ENCODE data around the gene REEP6.
A peak's percentile ranks its signal among the peaks of the same experiment; 100 is the strongest.
"Not testable (repeated sequence)": the region's sequence is repeated elsewhere in the genome, so short reads cannot be mapped to it uniquely, and the experiment has no call there.

The REEP6 gene

GRCh38 chr19:1473085-1473851 lies 17.7 kb upstream of the REEP6 start:
- no peak for DNase-seq

- no peak for DNase-seq
Measured at GRCh38 chr19:1474011-1474764, 16.8 kb upstream of the REEP6 start.

GRCh38 chr19:1474765-1475351 lies 16.1 kb upstream of the REEP6 start:
- no peak for DNase-seq

- DNase-seq = no peak
Measured at GRCh38 chr19:1475751-1476437, 15.1 kb upstream of the REEP6 start.

GRCh38 chr19:1477056-1477455 lies 13.9 kb upstream of the REEP6 start:
- DNase-seq = not testable (repeated sequence)

- DNase-seq = peak; percentile 94
Measured at GRCh38 chr19:1478934-1479707, 11.9 kb upstream of the REEP6 start, which contains the start of gene C19orf25. Gene C19orf25, minus strand, starts transcription at chr19:1479215. Its CDS starts 312 bp downstream, at chr19:1478903.

- DNase-seq = no peak
Measured at GRCh38 chr19:1481224-1481892, 9.6 kb upstream of the REEP6 start.

GRCh38 chr19:1481893-1482360 lies 9.1 kb upstream of the REEP6 start:
- no peak for DNase-seq

- DNase-seq = no peak
Measured at GRCh38 chr19:1482361-1483130, 8.4 kb upstream of the REEP6 start.

GRCh38 chr19:1483131-1483978 lies 7.6 kb upstream of the REEP6 start:
- no peak for DNase-seq

- DNase-seq = no peak
Measured at GRCh38 chr19:1483979-1484428, 7.0 kb upstream of the REEP6 start.

- no peak for DNase-seq
Measured at GRCh38 chr19:1486720-1487575, 4.0 kb upstream of the REEP6 start.

GRCh38 chr19:1487576-1488281 lies 3.3 kb upstream of the REEP6 start:
- DNase-seq = no peak

- DNase-seq = no peak
Measured at GRCh38 chr19:1488282-1488601, 2.7 kb upstream of the REEP6 start.

- no peak for DNase-seq
Measured at GRCh38 chr19:1489463-1490310, 1.3 kb upstream of the REEP6 start.

- peak; percentile 97 for DNase-seq
Measured at GRCh38 chr19:1490311-1491113, 469 bp upstream of the REEP6 start, which contains the start of gene PCSK4. Gene PCSK4, minus strand, starts transcription at chr19:1490350. Its CDS starts 4 bp downstream, at chr19:1490346.
